Peyer's patch (tissue), 4 donors: ENCODE results near the gene DUOX1.

Source experiments
- POLR2A ChIP-seq, 2 donors: fragments of 450-650 bp; IDR thresholded peaks; one replicate each; pipeline ENCODE4 v1.5.1; 2017; ENCODE audit warnings: antibody characterized with exemption in 2 of 2, mild to moderate bottlenecking in 2 of 2, moderate library complexity in 2 of 2
- TF ChIP-seq, protein P1 (sequence below), 6 experiments: fragments of 450-650 bp in 4 of 6; fragments of 200-600 bp in 2 of 6; sonication (generic) in 1 of 6; IDR thresholded peaks; one replicate each; pipeline ENCODE4 v1.5.1; 2017 to 2019; ENCODE audit warnings: antibody characterized with exemption in 6 of 6, mild to moderate bottlenecking in 3 of 6, moderate library complexity in 1 of 6

- TF ChIP-seq, protein P1, sequence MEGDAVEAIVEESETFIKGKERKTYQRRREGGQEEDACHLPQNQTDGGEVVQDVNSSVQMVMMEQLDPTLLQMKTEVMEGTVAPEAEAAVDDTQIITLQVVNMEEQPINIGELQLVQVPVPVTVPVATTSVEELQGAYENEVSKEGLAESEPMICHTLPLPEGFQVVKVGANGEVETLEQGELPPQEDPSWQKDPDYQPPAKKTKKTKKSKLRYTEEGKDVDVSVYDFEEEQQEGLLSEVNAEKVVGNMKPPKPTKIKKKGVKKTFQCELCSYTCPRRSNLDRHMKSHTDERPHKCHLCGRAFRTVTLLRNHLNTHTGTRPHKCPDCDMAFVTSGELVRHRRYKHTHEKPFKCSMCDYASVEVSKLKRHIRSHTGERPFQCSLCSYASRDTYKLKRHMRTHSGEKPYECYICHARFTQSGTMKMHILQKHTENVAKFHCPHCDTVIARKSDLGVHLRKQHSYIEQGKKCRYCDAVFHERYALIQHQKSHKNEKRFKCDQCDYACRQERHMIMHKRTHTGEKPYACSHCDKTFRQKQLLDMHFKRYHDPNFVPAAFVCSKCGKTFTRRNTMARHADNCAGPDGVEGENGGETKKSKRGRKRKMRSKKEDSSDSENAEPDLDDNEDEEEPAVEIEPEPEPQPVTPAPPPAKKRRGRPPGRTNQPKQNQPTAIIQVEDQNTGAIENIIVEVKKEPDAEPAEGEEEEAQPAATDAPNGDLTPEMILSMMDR (IDR thresholded peaks at IDR 0.05), result no peak
- no peak for TF ChIP-seq POLR2A (IDR thresholded peaks at IDR 0.05)
These were observed 42.1 kb downstream of the DUOX1 start for GRCh38 chr15:45171912-45172311.
